HepG2 (cell line): ENCODE results near the gene NBR1. TPM values are rescaled to one million over a fixed set of nuclear protein-coding genes. Genes with fewer than 3 reads are reported as not detected.
A peak's percentile ranks its signal among the peaks of the same experiment; 100 is the strongest.

Source experiments
- CAMTA2 ChIP-seq: sonication (generic); formaldehyde crosslinking; IDR thresholded peaks from 2 replicates; pipeline ENCODE4 v1.4.0; 2020; ENCODE audit warnings: mild to moderate bottlenecking, missing genetic modification reagents, borderline replicate concordance
- DRAP1 ChIP-seq: IDR thresholded peaks from 2 replicates; pipeline ENCODE4 v1.6.1; 2016; ENCODE audit warnings: missing genetic modification reagents, missing compliant biosample characterization
- GATAD1 ChIP-seq: IDR thresholded peaks from 2 replicates; pipeline ENCODE4 v1.6.1; 2016; ENCODE audit warnings: missing genetic modification reagents, missing compliant biosample characterization
- HNF4G ChIP-seq, 2 experiments: sonication (generic) in 1 of 2; formaldehyde crosslinking in 1 of 2; IDR thresholded peaks; 2 replicates each; pipeline versions ENCODE4 v1.4.0 to v1.6.1; 2011 to 2020; ENCODE audit warnings: borderline replicate concordance in 2 of 2, low read depth in 2 of 2, mild to moderate bottlenecking in 2 of 2, low read length in 1 of 2, missing genetic modification reagents in 1 of 2, moderate library complexity in 1 of 2
- REXO4 ChIP-seq: sonication (generic); formaldehyde crosslinking; IDR thresholded peaks from 2 replicates; pipeline ENCODE4 v1.8.0; 2022; ENCODE audit warnings: missing genetic modification reagents, mild to moderate bottlenecking, borderline replicate concordance
- SIN3B ChIP-seq: fragments of 150-350 bp; IDR thresholded peaks from 2 replicates; pipeline ENCODE4 v1.6.1; 2014; ENCODE audit warnings: low read length
- SP1 ChIP-seq, 2 experiments: fragments of 450-650 bp in 1 of 2; sonication (generic) in 1 of 2; formaldehyde crosslinking in 1 of 2; IDR thresholded peaks; 2 replicates each; pipeline versions ENCODE4 v1.4.0 to v1.6.1; 2016 to 2020; ENCODE audit warnings: missing genetic modification reagents in 1 of 2
- ZBTB21 ChIP-seq: sonication (generic); formaldehyde crosslinking; IDR thresholded peaks from 2 replicates; pipeline ENCODE4 v1.4.0; 2020; ENCODE audit warnings: missing genetic modification reagents
- ZNF143 ChIP-seq: sonication (generic); formaldehyde crosslinking; IDR thresholded peaks from 2 replicates; pipeline ENCODE4 v1.4.0; 2020; ENCODE audit warnings: missing genetic modification reagents
- ZNF362 ChIP-seq: sonication (generic); formaldehyde crosslinking; IDR thresholded peaks from 2 replicates; pipeline ENCODE4 v1.4.0; 2020; ENCODE audit warnings: missing genetic modification reagents, mild to moderate bottlenecking, borderline replicate concordance
- ZNF616 ChIP-seq: sonication (generic); formaldehyde crosslinking; IDR thresholded peaks from 2 replicates; pipeline ENCODE4 v1.5.0; 2020; ENCODE audit warnings: low read depth, mild to moderate bottlenecking, missing genetic modification reagents
- polyA plus RNA-seq, 8 experiments: library from polyadenylated mRNA; depleted of rRNA in 3 of 8; stranded (reverse) in 7 of 8; unstranded in 1 of 8; fragments of >200 nt; fragmentation: Illumina TruSeq in 4 of 8; extraction: Trizol in 4 of 8; gene quantifications; 2 replicates each; pipeline versions ENCODE4 v1.2.1 to v1.2.3, GENCODE V29; 2011 to 2016; ENCODE audit warnings: low read depth in 4 of 8, missing spikeins in 1 of 8, mixed read lengths in 1 of 8; ENCODE audit not compliant: insufficient read depth in 1 of 8
- total RNA-seq, 5 experiments: library from RNA; depleted of rRNA; stranded (reverse); fragments of >200 nt; fragmentation: Illumina TruSeq; extraction: Trizol; gene quantifications; 2 replicates each; pipeline ENCODE4 v1.2.3, GENCODE V29; 2016; ENCODE audit warnings: low read depth in 1 of 5
- TF ChIP-seq, protein P1 (sequence below): sonication (generic); formaldehyde crosslinking; IDR thresholded peaks from 2 replicates; pipeline ENCODE4 v1.4.0; 2020; ENCODE audit warnings: mild to moderate bottlenecking, missing genetic modification reagents
- TF ChIP-seq, protein P2 (sequence below): sonication (generic); formaldehyde crosslinking; IDR thresholded peaks from 2 replicates; pipeline ENCODE4 v1.4.0; 2020; ENCODE audit warnings: missing genetic modification reagents
- TF ChIP-seq, protein P3 (sequence below): IDR thresholded peaks from 2 replicates; pipeline ENCODE4 v1.6.1; 2012; ENCODE audit warnings: low read depth, low read length, improper control_type of control experiment

The NBR1 gene
- total and polyA plus RNA-seq, 2 of the 13 experiments (the other 11 are each of a cell fraction or from before 2014, with no cell fraction given), result 51.7 to 121 TPM

DNA sequence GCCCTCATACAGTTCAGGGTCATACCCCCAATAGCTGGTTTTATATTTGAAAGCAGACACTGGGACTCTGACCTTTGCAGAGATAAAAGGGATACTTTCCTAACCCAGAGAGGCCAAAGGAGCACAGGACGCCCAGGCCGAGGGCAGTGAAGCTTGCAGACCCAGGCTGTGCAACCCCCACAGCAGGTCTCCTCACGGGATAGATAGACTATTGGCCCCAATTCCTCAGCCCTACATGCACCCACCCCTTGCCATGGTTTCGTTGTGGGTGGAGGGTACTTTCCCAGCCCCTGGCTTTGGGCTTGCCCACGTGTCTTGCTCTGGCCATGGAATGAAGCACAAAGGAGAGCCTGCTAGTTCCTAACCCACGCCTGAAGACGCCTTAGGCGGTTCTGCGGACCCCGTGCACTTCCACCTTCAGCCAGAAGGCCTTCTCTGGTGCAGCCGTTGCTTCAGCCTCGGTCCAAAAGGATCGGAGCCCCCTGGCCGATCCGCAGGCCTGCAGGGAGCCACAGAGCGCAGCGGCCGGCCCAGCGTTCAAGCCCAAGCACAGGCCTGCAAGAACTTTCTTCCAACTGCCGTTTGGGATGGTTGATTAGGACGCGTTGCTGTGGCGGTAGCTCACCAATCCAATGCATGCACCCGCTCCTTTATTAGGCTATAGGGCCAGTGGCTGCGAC, 36.1 kb upstream of the NBR1 start (continued):
- peak; percentile 31; the same call in 1 of the 2 replicates for TF ChIP-seq ZNF362 (CRISPR knock-in tag)
- TF ChIP-seq ZNF616 (CRISPR knock-in tag), result no peak
- no peak for TF ChIP-seq CAMTA2 (CRISPR knock-in tag)
- TF ChIP-seq, protein P1, sequence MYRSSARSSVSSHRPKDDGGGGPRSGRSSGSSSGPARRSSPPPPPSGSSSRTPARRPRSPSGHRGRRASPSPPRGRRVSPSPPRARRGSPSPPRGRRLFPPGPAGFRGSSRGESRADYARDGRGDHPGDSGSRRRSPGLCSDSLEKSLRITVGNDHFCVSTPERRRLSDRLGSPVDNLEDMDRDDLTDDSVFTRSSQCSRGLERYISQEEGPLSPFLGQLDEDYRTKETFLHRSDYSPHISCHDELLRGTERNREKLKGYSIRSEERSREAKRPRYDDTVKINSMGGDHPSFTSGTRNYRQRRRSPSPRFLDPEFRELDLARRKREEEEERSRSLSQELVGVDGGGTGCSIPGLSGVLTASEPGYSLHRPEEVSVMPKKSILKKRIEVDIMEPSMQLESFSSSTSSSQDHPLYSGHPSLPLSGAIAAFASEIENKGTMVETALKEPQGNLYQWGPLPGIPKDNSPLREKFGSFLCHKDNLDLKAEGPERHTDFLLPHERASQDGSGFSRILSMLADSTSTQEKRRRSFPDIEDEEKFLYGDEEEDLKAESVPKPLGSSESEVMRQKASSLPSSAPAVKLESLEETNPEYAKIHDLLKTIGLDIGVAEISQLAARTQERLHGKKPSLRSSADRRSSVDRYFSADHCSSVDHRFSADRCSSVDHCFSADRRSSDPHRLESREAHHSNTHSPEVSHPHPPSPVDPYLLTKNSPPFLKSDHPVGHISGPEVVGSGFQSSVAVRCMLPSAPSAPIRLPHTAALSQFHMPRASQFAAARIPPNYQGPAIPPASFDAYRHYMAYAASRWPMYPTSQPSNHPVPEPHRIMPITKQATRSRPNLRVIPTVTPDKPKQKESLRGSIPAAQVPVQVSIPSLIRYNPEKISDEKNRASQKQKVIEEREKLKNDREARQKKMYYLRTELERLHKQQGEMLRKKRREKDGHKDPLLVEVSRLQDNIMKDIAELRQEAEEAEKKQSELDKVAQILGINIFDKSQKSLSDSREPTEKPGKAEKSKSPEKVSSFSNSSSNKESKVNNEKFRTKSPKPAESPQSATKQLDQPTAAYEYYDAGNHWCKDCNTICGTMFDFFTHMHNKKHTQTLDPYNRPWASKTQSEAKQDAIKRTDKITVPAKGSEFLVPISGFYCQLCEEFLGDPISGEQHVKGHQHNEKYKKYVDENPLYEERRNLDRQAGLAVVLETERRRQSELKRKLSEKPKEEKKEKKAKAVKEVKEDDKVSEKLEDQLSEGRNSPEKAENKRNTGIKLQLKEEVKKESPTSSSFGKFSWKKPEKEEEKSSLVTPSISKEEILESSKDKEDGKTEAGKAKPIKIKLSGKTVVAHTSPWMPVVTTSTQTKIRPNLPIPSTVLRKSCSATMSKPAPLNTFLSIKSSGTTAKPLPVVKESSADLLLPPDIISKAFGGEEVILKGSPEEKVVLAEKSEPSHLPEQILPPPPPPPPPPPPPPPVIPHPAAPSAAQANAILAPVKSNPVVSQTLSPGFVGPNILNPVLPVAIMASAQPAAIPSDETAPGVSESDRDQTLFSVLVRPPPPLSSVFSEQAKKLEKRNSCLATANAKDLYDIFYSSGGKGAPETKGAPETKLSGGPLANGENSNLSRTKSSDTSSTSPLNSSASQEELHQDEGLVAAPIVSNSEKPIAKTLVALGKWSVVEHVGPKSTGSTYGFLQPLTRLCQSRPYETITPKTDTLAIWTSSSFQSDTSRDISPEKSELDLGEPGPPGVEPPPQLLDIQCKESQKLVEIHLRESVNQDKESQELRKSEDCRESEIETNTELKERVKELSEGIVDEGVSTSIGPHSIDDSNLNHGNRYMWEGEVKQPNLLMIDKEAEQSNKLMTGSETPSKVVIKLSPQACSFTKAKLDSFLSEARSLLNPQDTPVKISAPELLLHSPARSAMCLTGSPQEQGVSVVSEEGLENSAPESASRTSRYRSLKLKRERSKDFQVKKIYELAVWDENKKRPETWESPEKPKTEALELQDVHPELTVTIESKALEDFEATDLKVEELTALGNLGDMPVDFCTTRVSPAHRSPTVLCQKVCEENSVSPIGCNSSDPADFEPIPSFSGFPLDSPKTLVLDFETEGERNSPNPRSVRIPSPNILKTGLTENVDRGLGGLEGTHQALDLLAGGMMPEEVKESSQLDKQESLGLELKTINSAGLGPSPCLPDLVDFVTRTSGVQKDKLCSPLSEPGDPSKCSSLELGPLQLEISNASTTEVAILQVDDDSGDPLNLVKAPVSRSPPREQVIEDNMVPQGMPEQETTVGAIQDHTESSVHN (CRISPR knock-in tag), result peak; percentile 22; the same call in 1 of the 2 replicates
- TF ChIP-seq SIN3B, result no peak
- TF ChIP-seq REXO4 (CRISPR knock-in tag), result no peak
- TF ChIP-seq DRAP1 (CRISPR knock-in tag), result no peak; the same call in 1 of the 2 replicates
- TF ChIP-seq, protein P2, sequence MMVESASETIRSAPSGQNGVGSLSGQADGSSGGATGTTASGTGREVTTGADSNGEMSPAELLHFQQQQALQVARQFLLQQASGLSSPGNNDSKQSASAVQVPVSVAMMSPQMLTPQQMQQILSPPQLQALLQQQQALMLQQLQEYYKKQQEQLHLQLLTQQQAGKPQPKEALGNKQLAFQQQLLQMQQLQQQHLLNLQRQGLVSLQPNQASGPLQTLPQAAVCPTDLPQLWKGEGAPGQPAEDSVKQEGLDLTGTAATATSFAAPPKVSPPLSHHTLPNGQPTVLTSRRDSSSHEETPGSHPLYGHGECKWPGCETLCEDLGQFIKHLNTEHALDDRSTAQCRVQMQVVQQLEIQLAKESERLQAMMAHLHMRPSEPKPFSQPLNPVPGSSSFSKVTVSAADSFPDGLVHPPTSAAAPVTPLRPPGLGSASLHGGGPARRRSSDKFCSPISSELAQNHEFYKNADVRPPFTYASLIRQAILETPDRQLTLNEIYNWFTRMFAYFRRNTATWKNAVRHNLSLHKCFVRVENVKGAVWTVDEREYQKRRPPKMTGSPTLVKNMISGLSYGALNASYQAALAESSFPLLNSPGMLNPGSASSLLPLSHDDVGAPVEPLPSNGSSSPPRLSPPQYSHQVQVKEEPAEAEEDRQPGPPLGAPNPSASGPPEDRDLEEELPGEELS (CRISPR knock-in tag), result peak; percentile 59; the same call in 1 of the 2 replicates
- no peak for TF ChIP-seq SP1 (IDR thresholded peaks at IDR 0.05)
- no peak for TF ChIP-seq SP1 (CRISPR knock-in tag; IDR thresholded peaks at IDR 0.05)
- TF ChIP-seq ZNF143, result no peak
- TF ChIP-seq, protein P3, sequence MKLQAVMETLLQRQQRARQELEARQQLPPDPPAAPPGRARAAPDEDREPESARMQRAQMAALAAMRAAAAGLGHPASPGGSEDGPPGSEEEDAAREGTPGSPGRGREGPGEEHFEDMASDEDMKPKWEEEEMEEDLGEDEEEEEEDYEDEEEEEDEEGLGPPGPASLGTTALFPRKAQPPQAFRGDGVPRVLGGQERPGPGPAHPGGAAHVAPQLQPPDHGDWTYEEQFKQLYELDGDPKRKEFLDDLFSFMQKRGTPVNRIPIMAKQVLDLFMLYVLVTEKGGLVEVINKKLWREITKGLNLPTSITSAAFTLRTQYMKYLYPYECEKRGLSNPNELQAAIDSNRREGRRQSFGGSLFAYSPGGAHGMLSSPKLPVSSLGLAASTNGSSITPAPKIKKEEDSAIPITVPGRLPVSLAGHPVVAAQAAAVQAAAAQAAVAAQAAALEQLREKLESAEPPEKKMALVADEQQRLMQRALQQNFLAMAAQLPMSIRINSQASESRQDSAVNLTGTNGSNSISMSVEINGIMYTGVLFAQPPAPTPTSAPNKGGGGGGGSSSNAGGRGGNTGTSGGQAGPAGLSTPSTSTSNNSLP, result peak; percentile 82
- TF ChIP-seq ZBTB21 (CRISPR knock-in tag), result no peak
- no peak for TF ChIP-seq GATAD1
- peak; percentile 96 for TF ChIP-seq HNF4G (IDR thresholded peaks at IDR 0.05; ENCODE audit: borderline replicate concordance, low read depth, low read length)
- TF ChIP-seq HNF4G (CRISPR knock-in tag; IDR thresholded peaks at IDR 0.05; ENCODE audit: borderline replicate concordance, low read depth), result peak; percentile 70; the same call in 1 of the 2 replicates
